ENCODE data around the gene RETREG1.

The RETREG1 gene

DNA sequence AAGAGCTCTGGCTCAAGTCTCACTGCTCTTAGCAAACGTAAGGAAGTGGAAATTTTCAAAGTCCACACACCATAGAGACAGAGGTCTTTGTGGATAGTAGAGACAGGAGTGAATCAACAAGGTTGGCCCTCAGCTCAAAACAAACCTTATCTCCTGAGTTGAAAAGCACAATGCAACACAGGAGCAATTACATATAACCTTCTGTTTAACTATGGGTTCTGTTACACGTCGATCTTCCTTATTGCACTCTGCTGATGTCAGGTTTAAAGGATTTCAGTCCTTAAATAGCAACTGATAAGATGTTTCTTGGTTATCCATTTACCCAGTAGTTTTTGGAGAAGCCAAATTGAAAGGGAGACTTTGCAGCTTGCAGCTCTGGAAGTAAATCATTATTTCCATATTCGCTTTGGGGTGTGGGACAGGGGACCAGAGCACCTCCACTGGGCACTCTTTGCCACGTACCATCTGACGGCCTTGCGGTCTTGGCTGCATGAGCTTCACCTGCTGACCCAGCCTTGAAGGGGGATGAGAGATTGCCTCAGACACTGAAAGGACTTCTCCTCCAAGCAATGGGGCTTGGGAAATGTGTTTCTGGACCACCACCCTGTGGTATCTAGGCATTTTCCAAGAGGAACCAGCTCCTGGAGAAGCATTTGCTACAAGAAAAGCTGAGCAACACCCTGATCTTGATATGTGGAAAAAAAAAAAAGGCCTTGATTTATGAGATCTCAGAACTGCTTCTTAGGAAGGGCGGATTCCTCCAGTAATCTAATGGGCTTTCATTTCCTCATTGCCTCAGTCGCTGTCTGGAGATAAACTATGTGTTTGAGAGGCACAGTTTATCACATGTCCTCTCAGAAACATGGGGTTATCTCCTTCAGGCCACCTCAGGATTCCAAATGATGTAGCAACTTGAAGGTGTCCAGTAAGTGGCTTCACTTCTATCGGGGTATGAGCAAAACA, 95.0 kb downstream of the RETREG1 start:
- DNase-seq = no peak

DNA sequence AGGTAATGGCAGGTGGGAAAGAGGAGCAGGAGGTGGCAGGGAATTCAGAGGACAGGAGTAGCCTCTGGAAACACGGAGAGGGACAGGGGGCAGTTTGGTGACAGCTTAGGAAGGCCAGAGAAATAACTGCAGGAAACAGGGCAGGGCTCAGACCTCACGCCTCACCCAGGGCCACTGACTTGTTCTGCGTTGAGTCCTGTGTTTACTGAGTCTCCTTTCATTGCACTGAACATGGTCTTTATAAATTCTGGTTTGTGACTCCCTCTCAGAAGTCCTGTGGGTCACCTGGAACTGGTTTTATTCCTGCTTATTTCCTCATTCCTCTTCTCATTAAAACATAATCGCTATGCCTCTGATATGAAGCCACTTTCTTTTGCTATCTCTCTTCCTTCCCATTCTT, 96.0 kb downstream of the RETREG1 start:
- no peak for DNase-seq

- no peak for DNase-seq
Measured at GRCh38 chr5:16519435-16519834, 97.4 kb downstream of the RETREG1 start.

DNA sequence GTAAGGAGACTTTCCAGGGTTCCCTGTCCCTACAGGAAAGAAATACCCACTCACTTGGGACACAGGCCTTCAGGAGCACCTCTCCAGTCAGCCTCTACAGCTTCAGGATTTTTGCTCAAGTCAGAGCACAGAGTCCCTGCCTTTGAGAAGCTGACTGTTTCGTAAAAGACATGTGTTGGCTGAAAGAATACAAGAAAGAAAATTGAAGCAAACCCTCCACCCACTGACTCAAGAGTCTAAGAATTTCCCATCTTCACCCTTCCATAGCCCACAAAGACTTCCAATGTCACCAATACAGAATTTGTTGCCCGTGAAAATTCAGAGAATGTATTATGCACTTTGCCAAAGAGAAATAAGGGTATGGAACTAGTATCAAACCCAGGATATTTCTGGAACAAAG, 98.2 kb downstream of the RETREG1 start:
- no peak for DNase-seq

- DNase-seq = no peak
Measured at GRCh38 chr5:16515532-16515931, 101.3 kb downstream of the RETREG1 start.

DNA sequence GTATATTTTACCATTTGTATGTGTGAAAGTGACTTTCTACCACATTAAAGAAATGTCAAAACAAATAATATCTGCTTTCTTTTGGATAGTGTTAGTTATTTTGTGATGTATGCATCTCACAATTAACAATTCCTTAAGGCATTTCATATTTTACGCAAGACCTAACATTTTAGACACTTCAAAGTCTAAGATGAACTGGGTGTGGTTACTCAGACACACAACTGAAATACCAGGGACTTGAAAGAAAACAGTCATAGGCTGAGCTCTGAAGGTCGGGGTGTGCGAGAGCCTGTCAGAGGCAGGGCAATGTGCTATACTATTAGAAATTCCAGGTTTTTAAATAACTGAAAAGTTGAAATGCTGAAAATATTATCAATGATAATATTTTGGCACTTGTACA, 106.7 kb downstream of the RETREG1 start:
- no peak for DNase-seq

GRCh38 chr5:16508730-16509531, 107.9 kb downstream of the RETREG1 start:
- no peak for DNase-seq

- no peak for DNase-seq
Measured at GRCh38 chr5:16507716-16508115, 109.1 kb downstream of the RETREG1 start.

- DNase-seq = no peak
Measured at GRCh38 chr5:16505904-16506303, 110.9 kb downstream of the RETREG1 start.

GRCh38 chr5:16505140-16505891, 111.5 kb downstream of the RETREG1 start:
- DNase-seq = no peak

GRCh38 chr5:16504571-16504970, 112.2 kb downstream of the RETREG1 start:
- no peak for DNase-seq

- DNase-seq = no peak
Measured at GRCh38 chr5:16502866-16503265, 113.9 kb downstream of the RETREG1 start.

- no peak for DNase-seq
Measured at GRCh38 chr5:16500024-16500423, 116.8 kb downstream of the RETREG1 start.

DNA sequence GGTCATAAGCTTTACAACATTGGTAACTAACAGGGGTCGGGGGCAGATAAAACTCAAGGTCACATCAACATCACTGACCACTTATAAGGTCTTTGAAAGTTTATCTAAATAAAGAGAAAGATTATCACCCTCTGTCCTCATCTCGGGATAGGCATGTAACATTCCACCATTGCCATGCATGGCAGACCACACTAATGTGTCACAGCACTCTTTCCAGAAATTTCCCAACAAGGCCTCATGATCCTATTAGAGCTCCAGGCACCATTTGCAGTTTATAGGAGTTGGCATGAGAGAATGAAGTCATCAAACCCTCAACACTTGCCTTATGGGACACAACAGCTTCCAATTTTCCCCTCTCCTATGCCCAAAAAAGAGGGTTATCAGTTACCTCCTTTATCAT, 119.3 kb downstream of the RETREG1 start:
- DNase-seq = no peak

GRCh38 chr5:16493261-16493660, 123.5 kb downstream of the RETREG1 start:
- DNase-seq = no peak

DNA sequence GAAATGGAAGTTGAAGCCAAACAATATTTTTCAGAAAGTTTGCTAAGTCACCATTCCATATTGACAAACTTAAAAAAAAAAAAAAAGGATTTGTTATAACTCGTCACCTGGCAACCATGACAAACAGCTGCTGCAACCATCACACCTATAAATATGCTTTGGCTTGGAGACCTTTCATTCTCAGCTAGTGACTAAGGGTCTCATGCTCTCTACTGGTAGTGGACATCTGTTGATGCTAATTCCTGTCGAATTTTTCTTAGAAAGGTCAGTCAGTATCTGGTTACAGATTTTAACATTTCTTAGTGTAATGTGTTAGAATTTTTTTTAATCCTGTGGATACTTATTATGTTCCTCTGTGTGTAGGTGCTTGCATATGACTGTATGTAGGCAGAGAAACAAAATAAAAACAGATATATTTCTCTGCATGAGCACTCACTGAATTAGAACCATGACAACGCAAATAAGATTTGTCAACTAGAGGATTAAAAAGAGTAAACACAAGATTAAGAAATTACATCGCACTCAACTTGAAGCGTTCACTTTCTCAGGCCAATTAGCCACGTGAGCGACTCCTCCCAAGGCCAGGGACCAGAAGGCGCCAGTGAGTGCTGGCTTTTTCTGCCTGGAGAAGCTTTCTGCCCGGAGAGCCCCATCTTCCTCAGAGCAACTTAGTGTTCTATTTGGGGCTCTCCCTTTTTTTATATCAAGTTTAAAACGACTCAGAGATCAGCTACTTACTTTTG, 124.2 kb downstream of the RETREG1 start:
- DNase-seq = no peak

DNA sequence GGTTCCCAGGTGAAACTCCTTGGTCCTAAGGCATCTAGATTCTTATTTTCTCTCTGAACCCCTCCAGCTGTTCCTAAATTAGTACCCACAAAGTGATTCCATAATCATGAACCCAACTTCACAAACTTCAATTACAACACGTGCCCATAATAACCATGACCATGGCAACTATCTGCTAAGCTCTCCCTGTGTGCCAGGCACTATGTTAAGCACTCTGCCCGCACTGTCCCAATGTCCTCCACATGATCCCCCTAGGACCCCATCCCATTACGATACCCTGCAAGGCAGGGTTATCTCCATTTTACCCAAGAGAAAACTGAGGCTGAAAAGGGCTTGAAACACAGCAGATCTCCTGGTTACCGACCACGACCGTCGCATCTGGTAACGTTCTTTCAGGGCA, 125.9 kb downstream of the RETREG1 start:
- DNase-seq = no peak

DNA sequence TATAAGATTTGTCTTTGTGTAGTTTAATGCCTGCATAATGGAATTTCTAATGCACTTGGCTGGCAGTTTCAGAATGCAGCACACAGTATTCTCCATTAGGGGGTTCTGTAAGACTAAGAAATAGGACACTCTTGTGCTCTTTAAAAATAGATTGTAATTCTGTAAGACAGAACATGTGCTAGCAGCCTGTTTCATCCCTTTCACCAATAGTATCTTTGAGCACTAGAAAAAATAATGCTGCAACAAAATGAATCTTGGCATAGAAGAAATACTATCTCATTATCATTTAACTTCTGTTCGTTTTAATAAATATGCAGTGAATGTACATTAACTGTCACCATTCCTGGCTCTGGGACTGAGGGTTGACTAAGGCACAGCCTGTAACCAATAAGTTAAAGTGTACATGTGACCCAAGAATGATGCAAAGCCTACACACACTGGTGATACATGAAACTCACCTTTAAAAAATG, 127.4 kb downstream of the RETREG1 start:
- DNase-seq = no peak

DNA sequence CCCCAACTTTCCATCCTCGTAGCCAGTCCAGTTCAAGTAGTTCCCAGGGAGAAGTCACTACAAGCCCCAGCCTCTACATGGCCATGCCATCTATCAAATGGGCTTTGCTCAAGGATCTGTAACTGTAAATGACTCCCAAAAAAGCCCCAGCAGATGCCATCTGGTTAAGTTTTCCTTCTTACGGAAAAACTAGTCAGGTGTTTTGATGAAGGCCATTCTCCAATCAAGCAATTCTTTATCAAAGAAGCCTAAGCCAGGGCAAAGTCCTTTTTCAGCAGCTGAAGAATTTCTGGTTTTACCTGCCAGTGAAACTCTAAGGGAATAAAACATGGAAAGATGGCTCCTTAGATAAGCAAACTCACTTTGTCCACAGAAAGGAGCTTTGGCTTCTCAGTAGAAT, 129.3 kb downstream of the RETREG1 start:
- DNase-seq = no peak

DNA sequence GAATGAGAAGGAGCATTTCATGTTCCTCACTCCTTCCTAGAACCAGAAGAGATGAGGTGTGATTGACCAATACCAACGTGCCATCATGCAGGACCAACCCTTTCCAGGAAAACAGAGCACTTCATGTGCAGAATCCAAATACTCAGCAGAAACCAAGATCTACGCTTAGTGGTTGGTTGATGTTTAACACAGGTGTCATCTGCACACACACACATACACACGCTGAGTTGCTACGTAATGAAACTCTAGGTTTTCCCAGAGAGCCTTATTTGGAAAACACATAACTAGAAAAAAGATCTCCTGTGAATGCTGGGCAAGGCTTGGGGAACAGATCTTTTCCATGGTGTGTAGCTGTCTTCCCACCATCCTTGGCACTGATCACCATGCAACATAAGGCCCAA, 130.1 kb downstream of the RETREG1 start:
- DNase-seq = no peak

GRCh38 chr5:16485656-16486055, 131.1 kb downstream of the RETREG1 start:
- DNase-seq = no peak

GRCh38 chr5:16484081-16484480, 132.7 kb downstream of the RETREG1 start:
- DNase-seq = no peak
